CD4-positive, alpha-beta T cell (primary cell): ENCODE results near the gene GIT2. TPM values are rescaled to one million over a fixed set of nuclear protein-coding genes. Genes with fewer than 3 reads are reported as not detected.

Experiments used
- ATAC-seq: fragments of 200-7000 bp; cut with Tn5 transposase; one replicate; pipeline ENCODE4 v1.10.0; 2022; ENCODE audit warnings: mild to moderate bottlenecking; ENCODE audit not compliant: poor library complexity
- CTCF ChIA-PET: fragments of 350-600 bp; sonication (Branson Sonifier 250); formaldehyde crosslinking; loops from one replicate; lab custom pipeline; 2021; ENCODE audit warnings: antibody characterized with exemption, inconsistent platforms; lab: Charles Lee
- POLR2A ChIA-PET: fragments of 350-600 bp; sonication (Branson Sonifier 250); formaldehyde crosslinking; loops from one replicate; lab custom pipeline; 2021; ENCODE audit warnings: antibody characterized with exemption, inconsistent platforms; lab: Charles Lee
- DNase-seq, 14 experiments: peaks; one replicate each; pipeline ENCODE4 v3.0.0-alpha.2; 2013 to 2020; ENCODE audit warnings: mixed read lengths in 2 of 14
- H3K27ac ChIP-seq, 2 donors: one replicate each; pipeline versions ENCODE4 v1.5.1 to v1.7.0; 2013; ENCODE audit warnings: low read length in 2 of 2, low read depth in 1 of 2, mild to moderate bottlenecking in 1 of 2
- H3K27me3 ChIP-seq, 2 experiments: 1 replicate in 1 of 2; 2 replicates in 1 of 2; pipeline versions ENCODE4 v1.6.1 to v1.7.0; 2013; ENCODE audit warnings: low read length in 2 of 2, control low read depth in 1 of 2, mild to moderate bottlenecking in 1 of 2, moderate library complexity in 1 of 2; ENCODE audit not compliant: insufficient read depth in 2 of 2, control insufficient read depth in 1 of 2
- H3K36me3 ChIP-seq: one replicate; pipeline ENCODE4 v1.6.1; 2013; ENCODE audit warnings: low read length, control low read depth; ENCODE audit not compliant: insufficient read depth
- H3K4me1 ChIP-seq: one replicate; pipeline ENCODE4 v1.6.1; 2013; ENCODE audit warnings: low read length, control low read depth; ENCODE audit not compliant: insufficient read depth
- H3K4me3 ChIP-seq: one replicate; pipeline ENCODE4 v1.5.1; 2013; ENCODE audit warnings: mild to moderate bottlenecking, low read length, moderate library complexity
- H3K9me3 ChIP-seq, 2 experiments: 1 replicate in 1 of 2; 2 replicates in 1 of 2; pipeline versions ENCODE4 v1.6.1 to v1.7.0; 2013; ENCODE audit warnings: low read length in 2 of 2, mild to moderate bottlenecking in 2 of 2, control low read depth in 1 of 2, moderate library complexity in 1 of 2; ENCODE audit not compliant: control insufficient read depth in 1 of 2, insufficient read depth in 1 of 2
- H3K27ac Mint-ChIP-seq: one replicate; pipeline ENCODE4 v1.8.0; 2020; ENCODE audit warnings: mixed read lengths
- H3K27me3 Mint-ChIP-seq: one replicate; pipeline ENCODE4 v1.8.0; 2021; ENCODE audit warnings: mixed read lengths
- H3K36me3 Mint-ChIP-seq: one replicate; pipeline ENCODE4 v1.8.0; 2021; ENCODE audit warnings: low read depth, mixed read lengths
- H3K4me1 Mint-ChIP-seq: one replicate; pipeline ENCODE4 v1.8.0; 2021; ENCODE audit warnings: low read depth, mixed read lengths
- H3K4me3 Mint-ChIP-seq: one replicate; pipeline ENCODE4 v1.8.0; 2020; ENCODE audit warnings: mild to moderate bottlenecking, mixed read lengths
- H3K9me3 Mint-ChIP-seq: one replicate; pipeline ENCODE4 v1.8.0; 2020; ENCODE audit warnings: mixed read lengths
- CTCF ChIP-seq: fragments of 200-600 bp; IDR thresholded peaks from one replicate; pipeline ENCODE4 v1.8.0; 2022; ENCODE audit warnings: antibody characterized with exemption, mild to moderate bottlenecking
- intact Hi-C, 2 experiments: fragments of 100-400 bp; cut with DNase I in 1 of 2; cut with micrococcal nuclease in 1 of 2; formaldehyde crosslinking; loops; one replicate each; pipeline versions ENCODE4 v1.15.1 to v1.9.0; 2023 to 2025; cut with DNase I, micrococcal nuclease
- total RNA-seq, 174 experiments: library from RNA in 2 of 174; stranded (reverse) in 2 of 174; gene quantifications; one replicate each; pipeline ENCODE4 v1.2.3 and lab custom pipeline; 2021 to 2026

The GIT2 gene
- total RNA-seq, 2 experiments from 2014 or later, result 68.6 to 70.7 TPM

GRCh38 chr12:109910254-109910968 is 85.8 kb downstream of the GIT2 start:
- no peaks in the 10 kb centered on the region for H3K27me3 ChIP-seq
- Mint-ChIP-seq H3K4me1 (no peaks in the 10 kb centered on the region), H3K36me3 (peaks cover 87% of the 10 kb centered on the region), H3K27me3 (no peaks in the 10 kb centered on the region), H3K9me3 (no peaks in the 10 kb centered on the region), H3K27ac (no peak overlapping the region), H3K4me3 (no peak overlapping the region)
- no peak for TF ChIP-seq CTCF
- ATAC-seq, result no peak
- POLR2A ChIA-PET, result no interaction called here
- intact Hi-C loops, result no loop called here
- H3K27ac ChIP-seq, result no peak overlapping the region
- no peaks in the 10 kb centered on the region for H3K4me1 ChIP-seq
- CTCF ChIA-PET, result no interaction called here
- no peak for DNase-seq
- H3K36me3 ChIP-seq, result peaks cover 90% of the 10 kb centered on the region
- H3K9me3 ChIP-seq, result no peaks in the 10 kb centered on the region
- H3K4me3 ChIP-seq, result no peak overlapping the region

- CTCF ChIA-PET, result no interaction called here
- intact Hi-C loops, result no loop called here
- H3K27ac ChIP-seq, result no peak overlapping the region
- Mint-ChIP-seq H3K27me3 (no peaks in the 10 kb centered on the region), H3K36me3 (peaks cover 68% of the 10 kb centered on the region), H3K9me3 (no peaks in the 10 kb centered on the region), H3K27ac (no peak overlapping the region), H3K4me3 (no peak overlapping the region), H3K4me1 (peaks cover 19% of the 10 kb centered on the region)
- peaks cover 69% of the 10 kb centered on the region for H3K36me3 ChIP-seq
- POLR2A ChIA-PET, result no interaction called here
- no peaks in the 10 kb centered on the region for H3K27me3 ChIP-seq
- H3K9me3 ChIP-seq, result no peaks in the 10 kb centered on the region
- peaks cover 19% of the 10 kb centered on the region for H3K4me1 ChIP-seq
- DNase-seq, result no peak
- no peak for ATAC-seq
- no peak for TF ChIP-seq CTCF
- H3K4me3 ChIP-seq, result no peak overlapping the region
Measured at GRCh38 chr12:109905301-109905700, 90.9 kb downstream of the GIT2 start.

GRCh38 chr12:109902891-109903418 is 93.2 kb downstream of the GIT2 start:
- intact Hi-C loops, result loop anchor here in 1 of 2 experiments (5.0 kb wide), 2 partner anchors 94 to 114 kb away; partner anchors contain the start of genes ANKRD13A and GIT2
- Mint-ChIP-seq H3K36me3 (peaks cover 54% of the 10 kb centered on the region), H3K4me3 (no peak overlapping the region), H3K27ac (no peak overlapping the region), H3K27me3 (no peaks in the 10 kb centered on the region), H3K4me1 (peaks cover 25% of the 10 kb centered on the region), H3K9me3 (no peaks in the 10 kb centered on the region)
- H3K27ac ChIP-seq, result no peak overlapping the region
- TF ChIP-seq CTCF, result no peak
- no peaks in the 10 kb centered on the region for H3K9me3 ChIP-seq
- H3K27me3 ChIP-seq, result no peaks in the 10 kb centered on the region
- POLR2A ChIA-PET, result no interaction called here
- CTCF ChIA-PET, result interaction anchor here (1.0 kb wide), 1 partner anchor 58 kb away, joined by 3 read pairs; no protein-coding TSS in a partner anchor
- peaks cover 28% of the 10 kb centered on the region for H3K4me1 ChIP-seq
- DNase-seq (no peak), ATAC-seq (no peak)
- H3K36me3 ChIP-seq, result peaks cover 50% of the 10 kb centered on the region
- H3K4me3 ChIP-seq, result no peak overlapping the region
